ENCODE results near the gene PGP.

The PGP gene

GRCh38 chr16:2234813-2235170 is 20.2 kb upstream of the PGP start:
- Histone ChIP-seq H3K9me3 (ENCODE audit: low read depth, low read length) (no peaks in the 10 kb centered on the region), H3K4me3 (no peak overlapping the region), H3K27ac (no peak overlapping the region), H3K36me3 (ENCODE audit: insufficient read depth, low read length) (peaks cover 3% of the 10 kb centered on the region; the same call in 1 of the 2 replicates), H3K9ac (ENCODE audit: insufficient read length) (no peak overlapping the region)
- no peak for TF ChIP-seq FOXP2 (optimal IDR thresholded peaks at IDR 0.05; ENCODE audit: control extremely low read depth, extremely low read length, insufficient read depth)
- TF ChIP-seq POLR2AphosphoS5 (IDR thresholded peaks at IDR 0.05; ENCODE audit: borderline replicate concordance, low read depth, low read length): no peak
- no peak for TF ChIP-seq EZH2 (IDR thresholded peaks at IDR 0.05)
- no peak for DNase-seq (ENCODE audit: low read depth, low spot score)

DNA sequence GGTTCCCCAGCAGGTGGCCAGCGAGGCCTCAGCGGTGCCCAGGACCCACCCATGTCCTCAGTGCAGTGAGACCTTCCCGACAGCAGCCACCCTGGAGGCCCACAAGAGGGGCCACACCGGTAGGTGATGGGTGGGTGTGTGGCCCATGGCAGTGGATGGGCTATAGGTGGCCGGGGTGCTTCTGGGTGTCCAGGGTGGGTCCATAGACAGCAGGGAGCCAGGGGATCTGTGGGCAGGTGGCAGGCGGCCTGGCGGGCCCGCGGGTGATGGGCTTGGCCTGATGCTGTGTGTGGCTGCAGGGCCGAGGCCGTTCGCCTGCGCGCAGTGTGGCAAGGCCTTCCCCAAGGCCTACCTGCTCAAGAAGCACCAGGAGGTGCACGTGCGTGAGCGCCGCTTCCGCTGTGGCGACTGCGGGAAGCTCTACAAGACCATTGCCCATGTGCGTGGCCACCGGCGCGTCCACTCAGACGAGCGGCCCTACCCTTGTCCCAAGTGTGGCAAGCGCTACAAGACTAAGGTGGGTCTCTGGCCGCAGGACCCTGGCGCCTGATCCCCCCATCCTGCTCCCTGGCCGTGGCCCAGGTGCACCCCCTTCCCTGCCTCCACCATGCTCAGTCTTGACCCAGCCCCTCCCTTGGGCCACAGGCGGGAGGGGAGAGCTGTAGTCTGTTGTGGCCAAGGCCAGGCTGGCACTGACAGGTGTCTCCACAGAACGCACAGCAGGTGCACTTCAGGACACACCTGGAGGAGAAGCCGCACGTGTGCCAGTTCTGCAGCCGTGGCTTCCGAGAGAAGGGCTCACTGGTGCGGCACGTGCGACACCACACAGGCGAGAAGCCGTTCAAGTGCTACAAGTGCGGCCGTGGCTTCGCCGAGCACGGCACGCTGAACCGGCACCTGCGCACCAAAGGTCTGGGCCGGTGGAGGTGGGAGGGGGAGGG is 19.5 kb upstream of the PGP start:
- Histone ChIP-seq H3K4me3 (no peak overlapping the region), H3K9ac (ENCODE audit: insufficient read length) (no peak overlapping the region), H3K27ac (no peak overlapping the region), H3K36me3 (ENCODE audit: insufficient read depth, low read length) (peaks cover 8% of the 10 kb centered on the region; the same call in 1 of the 2 replicates), H3K9me3 (ENCODE audit: low read depth, low read length) (no peaks in the 10 kb centered on the region)
- TF ChIP-seq POLR2AphosphoS5 (IDR thresholded peaks at IDR 0.05; ENCODE audit: borderline replicate concordance, low read depth, low read length): no peak; the same call in 1 of the 2 replicates
- DNase-seq (ENCODE audit: low read depth, low spot score): no peak

DNA sequence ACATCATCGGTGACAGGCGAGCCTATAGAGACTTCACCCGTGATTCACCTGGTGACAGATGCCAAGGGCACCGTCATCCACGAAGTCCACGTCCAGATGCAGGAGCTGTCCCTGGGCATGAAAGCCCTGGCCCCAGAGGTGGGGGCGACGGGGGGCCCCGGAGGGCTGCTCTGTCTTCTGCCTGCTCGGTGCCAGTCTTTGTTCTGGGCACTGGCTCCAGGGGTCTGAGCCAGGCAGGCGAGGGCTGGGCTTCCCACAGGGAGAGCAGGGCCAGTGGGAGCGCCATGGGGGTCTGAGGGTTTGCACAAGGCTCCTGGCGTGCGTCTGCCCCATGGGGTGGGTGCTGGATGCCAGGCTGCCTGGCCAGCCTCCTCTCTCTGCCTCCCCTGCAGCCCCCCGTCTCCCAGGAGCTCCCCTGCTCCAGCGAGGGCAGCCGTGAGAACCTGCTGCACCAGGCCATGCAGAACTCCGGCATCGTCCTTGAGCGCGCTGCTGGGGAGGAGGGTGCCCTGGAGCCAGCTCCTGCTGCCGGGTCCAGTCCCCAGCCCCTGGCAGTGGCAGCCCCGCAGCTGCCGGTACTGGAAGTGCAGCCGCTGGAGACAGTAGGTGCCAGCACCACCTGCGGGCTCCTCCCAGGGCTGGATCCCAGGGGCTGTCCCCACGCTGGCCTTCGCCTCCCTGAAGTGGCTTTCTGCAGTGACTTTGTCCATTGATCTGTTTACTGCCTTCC is 18.6 kb upstream of the PGP start:
- Histone ChIP-seq H3K36me3 (ENCODE audit: insufficient read depth, low read length) (peaks cover 13% of the 10 kb centered on the region; the same call in 1 of the 2 replicates), H3K27ac (no peak overlapping the region), H3K9ac (ENCODE audit: insufficient read length) (no peak overlapping the region), H3K4me3 (no peak overlapping the region), H3K9me3 (ENCODE audit: low read depth, low read length) (no peaks in the 10 kb centered on the region)
- no peak for DNase-seq (ENCODE audit: low read depth, low spot score)
- no peak for TF ChIP-seq POLR2AphosphoS5 (IDR thresholded peaks at IDR 0.05; ENCODE audit: borderline replicate concordance, low read depth, low read length)
- no peak for TF ChIP-seq EZH2 (IDR thresholded peaks at IDR 0.05)
- TF ChIP-seq FOXP2 (optimal IDR thresholded peaks at IDR 0.05; ENCODE audit: control extremely low read depth, extremely low read length, insufficient read depth): no peak

- Histone ChIP-seq H3K9me3 (ENCODE audit: low read depth, low read length) (no peaks in the 10 kb centered on the region), H3K4me3 (no peak overlapping the region), H3K27ac (no peak overlapping the region), H3K36me3 (ENCODE audit: insufficient read depth, low read length) (peaks cover 13% of the 10 kb centered on the region; the same call in 1 of the 2 replicates), H3K9ac (ENCODE audit: insufficient read length) (no peak overlapping the region)
- DNase-seq (ENCODE audit: low read depth, low spot score): no peak
- TF ChIP-seq FOXP2 (optimal IDR thresholded peaks at IDR 0.05; ENCODE audit: control extremely low read depth, extremely low read length, insufficient read depth): no peak
- TF ChIP-seq POLR2AphosphoS5 (IDR thresholded peaks at IDR 0.05; ENCODE audit: borderline replicate concordance, low read depth, low read length): no peak
- TF ChIP-seq EZH2 (IDR thresholded peaks at IDR 0.05): no peak
Measured at GRCh38 chr16:2232094-2232990, 17.7 kb upstream of the PGP start.

GRCh38 chr16:2231016-2231931 is 16.6 kb upstream of the PGP start:
- H3K9ac ChIP-seq (ENCODE audit: insufficient read length): no peak overlapping the region
- H3K27ac ChIP-seq: no peak overlapping the region
- no peaks in the 10 kb centered on the region for H3K9me3 ChIP-seq (ENCODE audit: low read depth, low read length)
- DNase-seq (ENCODE audit: low read depth, low spot score): no peak
- H3K4me3 ChIP-seq: no peak overlapping the region
- H3K36me3 ChIP-seq (ENCODE audit: insufficient read depth, low read length): peaks cover 13% of the 10 kb centered on the region; the same call in 1 of the 2 replicates
- TF ChIP-seq POLR2AphosphoS5 (IDR thresholded peaks at IDR 0.05; ENCODE audit: borderline replicate concordance, low read depth, low read length): no peak
- no peak for TF ChIP-seq FOXP2 (optimal IDR thresholded peaks at IDR 0.05; ENCODE audit: control extremely low read depth, extremely low read length, insufficient read depth)
- TF ChIP-seq EZH2 (IDR thresholded peaks at IDR 0.05): no peak

DNA sequence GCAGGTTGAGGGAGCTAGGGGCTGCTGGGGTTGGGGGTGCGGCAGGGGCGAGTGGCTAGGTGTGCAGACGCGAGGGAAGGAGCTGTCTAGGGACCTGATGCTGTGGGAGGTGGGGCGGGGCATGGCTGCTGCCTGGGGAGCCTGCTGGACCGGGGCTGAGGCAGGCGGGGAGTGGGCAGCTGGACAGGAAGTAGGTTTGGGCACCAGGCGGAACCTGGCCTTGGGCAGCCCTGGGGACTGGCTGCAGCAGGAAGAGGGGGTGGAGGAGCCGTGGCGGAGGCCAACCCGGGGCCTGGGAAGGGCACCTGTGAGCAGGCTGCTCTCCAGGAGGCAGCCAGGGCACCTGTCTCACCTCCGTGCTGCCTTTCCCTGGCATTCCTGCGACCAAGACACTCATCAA is 15.7 kb upstream of the PGP start:
- no peak for TF ChIP-seq FOXP2 (optimal IDR thresholded peaks at IDR 0.05; ENCODE audit: control extremely low read depth, extremely low read length, insufficient read depth)
- TF ChIP-seq POLR2AphosphoS5 (IDR thresholded peaks at IDR 0.05; ENCODE audit: borderline replicate concordance, low read depth, low read length): no peak
- TF ChIP-seq EZH2 (IDR thresholded peaks at IDR 0.05): no peak
- peaks cover 13% of the 10 kb centered on the region; the same call in 1 of the 2 replicates for H3K36me3 ChIP-seq (ENCODE audit: insufficient read depth, low read length)
- no peak overlapping the region for H3K4me3 ChIP-seq
- H3K9ac ChIP-seq (ENCODE audit: insufficient read length): no peak overlapping the region
- no peaks in the 10 kb centered on the region for H3K9me3 ChIP-seq (ENCODE audit: low read depth, low read length)
- H3K27ac ChIP-seq: no peak overlapping the region
- no peak for DNase-seq (ENCODE audit: low read depth, low spot score)

- peaks cover 13% of the 10 kb centered on the region; the same call in 1 of the 2 replicates for H3K36me3 ChIP-seq (ENCODE audit: insufficient read depth, low read length)
- no peak overlapping the region for H3K27ac ChIP-seq
- TF ChIP-seq FOXP2 (optimal IDR thresholded peaks at IDR 0.05; ENCODE audit: control extremely low read depth, extremely low read length, insufficient read depth) (no peak), EZH2 (IDR thresholded peaks at IDR 0.05) (no peak), POLR2AphosphoS5 (IDR thresholded peaks at IDR 0.05; ENCODE audit: borderline replicate concordance, low read depth, low read length) (no peak)
Measured at GRCh38 chr16:2229632-2230250, 15.1 kb upstream of the PGP start.

More at GRCh38 chr16:2229632-2230250, 15.1 kb upstream of the PGP start:
- Histone ChIP-seq H3K9me3 (ENCODE audit: low read depth, low read length) (no peaks in the 10 kb centered on the region), H3K9ac (ENCODE audit: insufficient read length) (no peak overlapping the region), H3K4me3 (no peak overlapping the region)
- no peak for DNase-seq (ENCODE audit: low read depth, low spot score)

Measured in SK-N-MC (cell line).